ENCODE data around the gene ADRB2. TPM values are rescaled to one million over a fixed set of nuclear protein-coding genes. Genes with fewer than 3 reads are reported as not detected.

The ADRB2 gene
- total RNA-seq, 3 donors from 2014 or later (not counting 1 experiment from before 2014, with no cell fraction given), result 47.1 to 78.9 (median 60.7) TPM

DNA sequence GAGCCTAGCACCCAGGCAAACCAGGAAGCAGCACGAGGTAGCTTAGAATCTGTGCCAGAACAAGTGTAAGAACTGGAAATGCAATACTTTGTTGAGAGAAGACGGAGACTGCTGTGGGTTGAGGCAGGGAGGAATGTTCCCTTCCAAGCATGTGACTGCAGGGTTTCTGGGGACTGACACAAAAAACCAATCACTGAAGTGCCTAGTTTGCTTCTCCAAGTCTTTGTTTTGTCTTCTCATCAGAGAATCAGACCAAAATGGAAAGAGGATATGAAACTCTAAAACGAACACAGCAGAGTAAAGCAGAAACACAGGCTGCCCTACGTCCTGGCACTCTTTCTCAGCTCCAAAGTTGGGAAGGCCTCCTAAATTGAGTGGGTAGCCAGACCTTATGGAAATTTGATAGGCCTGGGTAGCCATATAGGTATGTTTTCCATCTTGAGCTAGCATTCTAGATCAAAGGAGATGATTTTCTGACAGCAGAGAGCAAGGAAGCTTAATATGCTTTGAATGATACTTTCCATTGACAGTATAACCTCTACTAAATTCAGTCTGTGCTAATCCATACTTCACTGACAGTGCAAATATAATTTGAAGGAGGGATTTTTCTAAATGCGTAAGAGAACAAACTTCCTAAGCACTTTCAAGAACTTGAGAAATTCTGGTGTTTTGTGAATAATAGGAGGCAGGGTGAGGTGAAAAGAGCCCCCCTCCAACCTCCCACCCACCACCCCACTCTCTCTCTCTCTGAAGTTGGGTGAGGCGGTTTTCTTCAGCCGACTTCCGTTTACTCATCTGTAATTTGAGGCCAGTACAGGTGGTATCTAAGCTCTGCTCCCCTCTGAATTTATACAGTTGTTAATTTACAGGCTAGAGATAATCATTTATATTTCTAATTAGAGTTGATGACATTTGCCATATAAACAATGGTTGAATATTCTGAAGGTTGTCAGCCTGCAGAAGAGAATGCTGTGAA, 5.5 kb downstream of the ADRB2 start:
- peak overlapping the region; percentile 89 to 91 for H3K27ac Mint-ChIP-seq
- DNase-seq (no peak), ATAC-seq (peak in 2 of 3 donors; percentile 42)
- H3K27ac ChIP-seq (ENCODE audit: low read length), result peak overlapping the region; percentile 69
- peaks cover 85 to 96% of the 10 kb centered on the region in 2 donors for H3K4me1 Mint-ChIP-seq
- TF ChIP-seq, protein P1, sequence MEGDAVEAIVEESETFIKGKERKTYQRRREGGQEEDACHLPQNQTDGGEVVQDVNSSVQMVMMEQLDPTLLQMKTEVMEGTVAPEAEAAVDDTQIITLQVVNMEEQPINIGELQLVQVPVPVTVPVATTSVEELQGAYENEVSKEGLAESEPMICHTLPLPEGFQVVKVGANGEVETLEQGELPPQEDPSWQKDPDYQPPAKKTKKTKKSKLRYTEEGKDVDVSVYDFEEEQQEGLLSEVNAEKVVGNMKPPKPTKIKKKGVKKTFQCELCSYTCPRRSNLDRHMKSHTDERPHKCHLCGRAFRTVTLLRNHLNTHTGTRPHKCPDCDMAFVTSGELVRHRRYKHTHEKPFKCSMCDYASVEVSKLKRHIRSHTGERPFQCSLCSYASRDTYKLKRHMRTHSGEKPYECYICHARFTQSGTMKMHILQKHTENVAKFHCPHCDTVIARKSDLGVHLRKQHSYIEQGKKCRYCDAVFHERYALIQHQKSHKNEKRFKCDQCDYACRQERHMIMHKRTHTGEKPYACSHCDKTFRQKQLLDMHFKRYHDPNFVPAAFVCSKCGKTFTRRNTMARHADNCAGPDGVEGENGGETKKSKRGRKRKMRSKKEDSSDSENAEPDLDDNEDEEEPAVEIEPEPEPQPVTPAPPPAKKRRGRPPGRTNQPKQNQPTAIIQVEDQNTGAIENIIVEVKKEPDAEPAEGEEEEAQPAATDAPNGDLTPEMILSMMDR (IDR thresholded peaks at IDR 0.05), result no peak
- WGBS (ENCODE audit: insufficient coverage), result 24% methylated on average over 6 of the region's 8 CpGs
- H3K27me3 ChIP-seq (ENCODE audit: control insufficient read depth, insufficient read depth, low read length), result no peaks in the 10 kb centered on the region
- H3K27me3 Mint-ChIP-seq (ENCODE audit: low read depth in 2 of 2), result no peaks in the 10 kb centered on the region
- H3K36me3 ChIP-seq (ENCODE audit: control insufficient read depth, insufficient read depth, low read length), result peaks cover 29% of the 10 kb centered on the region
- H3K9me3 Mint-ChIP-seq, result no peaks in the 10 kb centered on the region
- peak overlapping the region; percentile 98 for H3K4me3 Mint-ChIP-seq
- H3K9me3 ChIP-seq (ENCODE audit: control insufficient read depth, insufficient read depth, low read length), result no peaks in the 10 kb centered on the region
- intact Hi-C loops (cut with micrococcal nuclease), result no loop called here
- H3K36me3 Mint-ChIP-seq, result peaks cover 53% of the 10 kb centered on the region
- H3K4me3 ChIP-seq (ENCODE audit: low read length), result peak overlapping the region; percentile 69
- H3K4me1 ChIP-seq (ENCODE audit: control insufficient read depth, insufficient read depth, low read length), result peaks cover 52% of the 10 kb centered on the region

DNA sequence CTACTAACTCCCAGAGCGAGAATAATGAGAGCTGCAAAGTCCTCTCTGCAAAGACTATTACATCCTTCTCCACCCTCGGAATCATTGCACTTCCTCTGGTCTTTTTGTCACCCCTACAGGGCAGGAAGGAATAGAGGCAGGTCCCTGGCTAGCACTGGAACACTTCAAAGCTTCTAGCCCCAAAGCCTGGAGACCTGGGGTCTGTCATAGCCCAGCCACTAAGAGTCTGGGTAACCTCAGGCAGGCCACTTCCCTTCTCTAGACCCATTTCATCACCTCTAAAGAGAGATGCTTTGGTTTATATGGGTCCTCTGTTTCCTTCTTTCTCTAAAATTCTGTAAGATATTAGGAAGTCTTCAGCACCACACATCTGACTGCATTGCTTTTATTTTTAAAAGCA, 6.7 kb downstream of the ADRB2 start:
- H3K27ac ChIP-seq (ENCODE audit: low read length), result peak overlapping the region; percentile 32
- peak; percentile 11 to 56 (median 54) for ATAC-seq
- no peaks in the 10 kb centered on the region for H3K9me3 ChIP-seq (ENCODE audit: control insufficient read depth, insufficient read depth, low read length)
- peaks cover 52% of the 10 kb centered on the region for H3K4me1 ChIP-seq (ENCODE audit: control insufficient read depth, insufficient read depth, low read length)
- Mint-ChIP-seq H3K27me3 (ENCODE audit: low read depth in 2 of 2) (no peaks in the 10 kb centered on the region), H3K36me3 (peaks cover 53% of the 10 kb centered on the region), H3K9me3 (no peaks in the 10 kb centered on the region), H3K27ac (peak overlapping the region; percentile 89 to 91), H3K4me1 (peaks cover 98% of the 10 kb centered on the region in 2 donors), H3K4me3 (peak overlapping the region; percentile 98)
- H3K4me3 ChIP-seq (ENCODE audit: low read length), result peak overlapping the region; percentile 1
- intact Hi-C loops (cut with micrococcal nuclease), result no loop called here
- TF ChIP-seq, protein P1 (IDR thresholded peaks at IDR 0.05), result no peak
- no peaks in the 10 kb centered on the region for H3K27me3 ChIP-seq (ENCODE audit: control insufficient read depth, insufficient read depth, low read length)
- WGBS (ENCODE audit: insufficient coverage), result 25% methylated on average over 2 of the region's 2 CpGs
- peak in 1 of 2 donors; percentile 19 for DNase-seq
- peaks cover 30% of the 10 kb centered on the region for H3K36me3 ChIP-seq (ENCODE audit: control insufficient read depth, insufficient read depth, low read length)

DNA sequence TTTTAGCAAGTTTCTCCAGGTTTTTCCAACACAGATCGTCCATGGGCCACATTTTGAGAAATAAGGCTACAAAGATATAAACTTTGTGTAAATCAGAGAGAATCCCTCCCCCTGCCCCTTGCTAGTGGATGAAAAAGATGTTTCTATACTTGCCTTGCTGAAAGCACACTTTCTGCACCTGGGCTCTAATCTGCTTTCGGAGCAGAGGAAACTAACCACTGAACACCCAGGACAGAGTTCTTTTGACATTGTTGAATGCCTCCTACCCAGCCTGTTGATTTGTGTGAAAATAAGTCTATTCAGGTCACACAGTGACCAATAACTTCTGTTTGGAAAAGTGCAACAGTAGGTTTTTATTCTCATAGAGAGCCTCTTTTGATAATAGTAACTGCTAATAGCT, 7.5 kb downstream of the ADRB2 start:
- DNase-seq (no peak), ATAC-seq (no peak)
- H3K36me3 Mint-ChIP-seq, result peaks cover 45% of the 10 kb centered on the region
- 68% methylated on average over 2 of the region's 2 CpGs for WGBS (ENCODE audit: insufficient coverage)
- H3K4me3 ChIP-seq (ENCODE audit: low read length), result no peak overlapping the region
- no peaks in the 10 kb centered on the region for H3K9me3 Mint-ChIP-seq
- intact Hi-C loops (cut with micrococcal nuclease), result no loop called here
- peak overlapping the region; percentile 67 for H3K4me3 Mint-ChIP-seq
- H3K4me1 Mint-ChIP-seq, result peaks cover 98% of the 10 kb centered on the region in 2 donors
- TF ChIP-seq, protein P1 (IDR thresholded peaks at IDR 0.05), result no peak
- H3K36me3 ChIP-seq (ENCODE audit: control insufficient read depth, insufficient read depth, low read length), result peaks cover 31% of the 10 kb centered on the region
- H3K9me3 ChIP-seq (ENCODE audit: control insufficient read depth, insufficient read depth, low read length), result no peaks in the 10 kb centered on the region
- peak overlapping the region; percentile 92 to 97 for H3K27ac Mint-ChIP-seq
- H3K27me3 ChIP-seq (ENCODE audit: control insufficient read depth, insufficient read depth, low read length), result no peaks in the 10 kb centered on the region
- no peaks in the 10 kb centered on the region for H3K27me3 Mint-ChIP-seq (ENCODE audit: low read depth in 2 of 2)
- peak overlapping the region; percentile 32 for H3K27ac ChIP-seq (ENCODE audit: low read length)
- H3K4me1 ChIP-seq (ENCODE audit: control insufficient read depth, insufficient read depth, low read length), result peaks cover 58% of the 10 kb centered on the region
